ENCODE results near the gene SAP30L. TPM values are rescaled to one million over a fixed set of nuclear protein-coding genes. Genes with fewer than 3 reads are reported as not detected.

SAP30L gene
- total RNA-seq, 1 experiment from 2014 or later = 54.6 TPM

DNA sequence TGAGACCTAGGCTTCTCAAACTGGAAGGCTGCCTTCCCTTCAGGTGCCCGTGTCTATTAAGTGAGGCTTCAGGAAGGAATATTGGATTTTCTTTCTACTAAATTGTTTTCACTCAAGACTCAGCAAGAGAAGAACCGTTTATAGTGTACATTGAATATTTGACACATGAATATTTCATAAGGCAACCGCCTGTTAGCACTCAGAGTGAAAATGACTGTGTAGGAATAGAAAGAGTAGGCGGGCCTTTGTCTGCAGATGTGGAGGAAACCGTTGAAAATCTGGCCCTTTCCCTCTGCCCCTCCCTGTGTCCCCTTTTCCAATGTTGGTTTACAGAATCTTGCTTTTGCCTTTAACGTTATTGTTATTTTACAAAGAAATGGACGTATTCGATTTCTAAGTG, 6.2 kb downstream of the SAP30L start:
- DNase-seq (ENCODE audit: low read depth, low spot score) (no peak), ATAC-seq (no peak)
- Histone ChIP-seq H3K4me1 (ENCODE audit: control insufficient read depth, insufficient read depth, low read length) (peaks cover 7% of the 10 kb centered on the region), H3K27ac (ENCODE audit: low read length) (no peak overlapping the region), H3K4me3 (ENCODE audit: low read depth in 2 of 2, low read length in 2 of 2) (no peak overlapping the region), H3K27me3 (ENCODE audit: control insufficient read depth, insufficient read depth, low read length) (no peaks in the 10 kb centered on the region), H3K36me3 (ENCODE audit: control insufficient read depth, insufficient read depth, low read length) (peaks cover 6% of the 10 kb centered on the region), H3K9me3 (ENCODE audit: control insufficient read depth, insufficient read depth, low read depth, low read length) (no peaks in the 10 kb centered on the region)
- ChIA-PET CTCF (no interaction called here), POLR2A (no interaction called here)
- in situ Hi-C loops (cut with HindIII; ENCODE audit: low pct_unique_long_range_greater_than_20kb, low sequenced_read_pairs) (no loop called here), intact Hi-C loops (cut with micrococcal nuclease; ENCODE audit: unreplicated experiment) (no loop called here)
- no TSS peak for BruUV-seq (replicated peaks)
- TF ChIP-seq, protein P1, sequence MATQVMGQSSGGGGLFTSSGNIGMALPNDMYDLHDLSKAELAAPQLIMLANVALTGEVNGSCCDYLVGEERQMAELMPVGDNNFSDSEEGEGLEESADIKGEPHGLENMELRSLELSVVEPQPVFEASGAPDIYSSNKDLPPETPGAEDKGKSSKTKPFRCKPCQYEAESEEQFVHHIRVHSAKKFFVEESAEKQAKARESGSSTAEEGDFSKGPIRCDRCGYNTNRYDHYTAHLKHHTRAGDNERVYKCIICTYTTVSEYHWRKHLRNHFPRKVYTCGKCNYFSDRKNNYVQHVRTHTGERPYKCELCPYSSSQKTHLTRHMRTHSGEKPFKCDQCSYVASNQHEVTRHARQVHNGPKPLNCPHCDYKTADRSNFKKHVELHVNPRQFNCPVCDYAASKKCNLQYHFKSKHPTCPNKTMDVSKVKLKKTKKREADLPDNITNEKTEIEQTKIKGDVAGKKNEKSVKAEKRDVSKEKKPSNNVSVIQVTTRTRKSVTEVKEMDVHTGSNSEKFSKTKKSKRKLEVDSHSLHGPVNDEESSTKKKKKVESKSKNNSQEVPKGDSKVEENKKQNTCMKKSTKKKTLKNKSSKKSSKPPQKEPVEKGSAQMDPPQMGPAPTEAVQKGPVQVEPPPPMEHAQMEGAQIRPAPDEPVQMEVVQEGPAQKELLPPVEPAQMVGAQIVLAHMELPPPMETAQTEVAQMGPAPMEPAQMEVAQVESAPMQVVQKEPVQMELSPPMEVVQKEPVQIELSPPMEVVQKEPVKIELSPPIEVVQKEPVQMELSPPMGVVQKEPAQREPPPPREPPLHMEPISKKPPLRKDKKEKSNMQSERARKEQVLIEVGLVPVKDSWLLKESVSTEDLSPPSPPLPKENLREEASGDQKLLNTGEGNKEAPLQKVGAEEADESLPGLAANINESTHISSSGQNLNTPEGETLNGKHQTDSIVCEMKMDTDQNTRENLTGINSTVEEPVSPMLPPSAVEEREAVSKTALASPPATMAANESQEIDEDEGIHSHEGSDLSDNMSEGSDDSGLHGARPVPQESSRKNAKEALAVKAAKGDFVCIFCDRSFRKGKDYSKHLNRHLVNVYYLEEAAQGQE (IDR thresholded peaks at IDR 0.05; ENCODE audit: insufficient read depth in 1 of 2, low read depth in 2 of 2, low read length in 1 of 2) = no peak
- TF ChIP-seq, protein P2, sequence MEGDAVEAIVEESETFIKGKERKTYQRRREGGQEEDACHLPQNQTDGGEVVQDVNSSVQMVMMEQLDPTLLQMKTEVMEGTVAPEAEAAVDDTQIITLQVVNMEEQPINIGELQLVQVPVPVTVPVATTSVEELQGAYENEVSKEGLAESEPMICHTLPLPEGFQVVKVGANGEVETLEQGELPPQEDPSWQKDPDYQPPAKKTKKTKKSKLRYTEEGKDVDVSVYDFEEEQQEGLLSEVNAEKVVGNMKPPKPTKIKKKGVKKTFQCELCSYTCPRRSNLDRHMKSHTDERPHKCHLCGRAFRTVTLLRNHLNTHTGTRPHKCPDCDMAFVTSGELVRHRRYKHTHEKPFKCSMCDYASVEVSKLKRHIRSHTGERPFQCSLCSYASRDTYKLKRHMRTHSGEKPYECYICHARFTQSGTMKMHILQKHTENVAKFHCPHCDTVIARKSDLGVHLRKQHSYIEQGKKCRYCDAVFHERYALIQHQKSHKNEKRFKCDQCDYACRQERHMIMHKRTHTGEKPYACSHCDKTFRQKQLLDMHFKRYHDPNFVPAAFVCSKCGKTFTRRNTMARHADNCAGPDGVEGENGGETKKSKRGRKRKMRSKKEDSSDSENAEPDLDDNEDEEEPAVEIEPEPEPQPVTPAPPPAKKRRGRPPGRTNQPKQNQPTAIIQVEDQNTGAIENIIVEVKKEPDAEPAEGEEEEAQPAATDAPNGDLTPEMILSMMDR (IDR thresholded peaks at IDR 0.05) = no peak
- TF ChIP-seq POLR2AphosphoS5 (IDR thresholded peaks at IDR 0.05; ENCODE audit: low read depth, low read length) (no peak), SIN3A (IDR thresholded peaks at IDR 0.05; ENCODE audit: borderline replicate concordance, insufficient read depth, low read depth, low read length) (no peak), TCF7L2 (IDR thresholded peaks at IDR 0.05; ENCODE audit: low read depth, low read length) (no peak)

DNA sequence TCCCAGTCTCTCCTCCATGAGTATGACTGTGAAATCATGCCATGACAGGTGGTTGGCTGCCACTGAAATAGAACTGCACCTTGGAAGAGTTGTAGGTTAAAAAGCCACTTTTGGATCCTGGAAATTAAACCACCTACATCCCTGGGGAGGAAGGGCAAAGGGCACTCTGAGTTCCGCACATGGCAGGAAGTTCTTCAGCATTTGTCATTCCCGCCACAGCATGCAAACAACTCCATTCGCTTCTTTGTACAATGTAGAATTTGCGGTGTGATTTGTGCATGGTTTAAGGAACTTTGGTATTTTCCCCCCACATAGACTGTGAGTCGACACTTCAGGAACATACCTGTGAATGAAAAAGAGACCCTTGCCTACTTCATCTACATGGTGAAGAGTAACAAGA, 9.8 kb downstream of the SAP30L start:
- TF ChIP-seq POLR2AphosphoS5 (IDR thresholded peaks at IDR 0.05; ENCODE audit: low read depth, low read length) (no peak), SIN3A (IDR thresholded peaks at IDR 0.05; ENCODE audit: borderline replicate concordance, insufficient read depth, low read depth, low read length) (no peak), TCF7L2 (IDR thresholded peaks at IDR 0.05; ENCODE audit: low read depth, low read length) (no peak)
- TF ChIP-seq, protein P2 (IDR thresholded peaks at IDR 0.05) = no peak
- TF ChIP-seq, protein P1 (IDR thresholded peaks at IDR 0.05; ENCODE audit: insufficient read depth in 1 of 2, low read depth in 2 of 2, low read length in 1 of 2) = no peak
- H3K4me1 ChIP-seq (ENCODE audit: control insufficient read depth, insufficient read depth, low read length) = no peaks in the 10 kb centered on the region
- CTCF ChIA-PET = no interaction called here
- H3K27ac ChIP-seq (ENCODE audit: low read length) = no peak overlapping the region
- ATAC-seq = no peak
- H3K9me3 ChIP-seq (ENCODE audit: control insufficient read depth, insufficient read depth, low read depth, low read length) = no peaks in the 10 kb centered on the region
- DNase-seq (ENCODE audit: low read depth, low spot score) = no peak
- intact Hi-C loops (cut with micrococcal nuclease; ENCODE audit: unreplicated experiment) = no loop called here
- no peak overlapping the region for H3K4me3 ChIP-seq (ENCODE audit: low read depth in 2 of 2, low read length in 2 of 2)
- in situ Hi-C loops (cut with HindIII; ENCODE audit: low pct_unique_long_range_greater_than_20kb, low sequenced_read_pairs) = no loop called here
- H3K36me3 ChIP-seq (ENCODE audit: control insufficient read depth, insufficient read depth, low read length) = peaks cover 6% of the 10 kb centered on the region
- POLR2A ChIA-PET = no interaction called here
- no TSS peak for BruUV-seq (replicated peaks)
- H3K27me3 ChIP-seq (ENCODE audit: control insufficient read depth, insufficient read depth, low read length) = no peaks in the 10 kb centered on the region
